GM12878 (cell line): Measurements from ENCODE around the gene RALGPS1. TPM values are rescaled to one million over a fixed set of nuclear protein-coding genes. Genes with fewer than 3 reads are reported as not detected.

Source experiments
- CBFB ChIP-seq: IDR thresholded peaks from 2 replicates; pipeline ENCODE4 v1.6.1; 2016; ENCODE audit warnings: antibody characterized with exemption, low read depth
- CEBPB ChIP-seq, 2 experiments: fragments of 150-350 bp in 1 of 2; IDR thresholded peaks; 2 replicates each; pipeline ENCODE4 v1.6.1; 2012 to 2014; ENCODE audit warnings: low read depth in 2 of 2, low read length in 2 of 2, borderline replicate concordance in 1 of 2, inconsistent platforms in 1 of 2
- CHD1 ChIP-seq: IDR thresholded peaks from 2 replicates; pipeline ENCODE4 v1.6.1; 2012; ENCODE audit warnings: low read depth, low read length, improper control_type of control experiment
- CHD4 ChIP-seq: fragments of 200-600 bp; sonication (generic); IDR thresholded peaks from 2 replicates; pipeline ENCODE4 v1.6.1; 2016; ENCODE audit warnings: mild to moderate bottlenecking
- DPF2 ChIP-seq: fragments of 450-650 bp; IDR thresholded peaks from 2 replicates; pipeline ENCODE4 v1.6.1; 2017; ENCODE audit warnings: mild to moderate bottlenecking
- E2F8 ChIP-seq: fragments of 450-650 bp; IDR thresholded peaks from 2 replicates; pipeline ENCODE4 v1.6.1; 2018; ENCODE audit warnings: mild to moderate bottlenecking, low read depth, moderate library complexity; ENCODE audit not compliant: partially characterized antibody
- EED ChIP-seq: sonication (generic); IDR thresholded peaks from 2 replicates; pipeline ENCODE4 v1.6.1; 2016; ENCODE audit warnings: antibody characterized with exemption, low read depth
- FOS ChIP-seq: IDR thresholded peaks from 3 replicates; pipeline ENCODE4 v1.6.1; 2011; ENCODE audit warnings: borderline replicate concordance; ENCODE audit not compliant: insufficient read length; ENCODE audit errors: extremely low read depth
- HSF1 ChIP-seq: fragments of 150-350 bp; IDR thresholded peaks from 2 replicates; pipeline ENCODE4 v1.6.1; 2014; ENCODE audit warnings: mild to moderate bottlenecking, low read depth, low read length
- IKZF1 ChIP-seq: fragments of 450-650 bp; conservative IDR thresholded peaks from 2 replicates; pipeline ENCODE4 v1.6.1; 2017; ENCODE audit warnings: antibody characterized with exemption, mild to moderate bottlenecking
- MYB ChIP-seq: fragments of 150-350 bp; IDR thresholded peaks from 2 replicates; pipeline ENCODE4 v1.6.1; 2014; ENCODE audit warnings: mild to moderate bottlenecking, low read depth, low read length, borderline replicate concordance
- PAX5 ChIP-seq: IDR thresholded peaks from 2 replicates; pipeline ENCODE4 v1.6.1; 2011; ENCODE audit warnings: low read depth, low read length, borderline replicate concordance
- RAD51 ChIP-seq: fragments of 450-650 bp; IDR thresholded peaks from 2 replicates; pipeline ENCODE4 v1.6.1; 2016; ENCODE audit warnings: moderate library complexity, mild to moderate bottlenecking, inconsistent platforms
- RCOR1 ChIP-seq: conservative IDR thresholded peaks from 2 replicates; pipeline ENCODE4 v1.6.1; 2012; ENCODE audit warnings: low read depth, low read length, improper control_type of control experiment
- RELA ChIP-seq: fragments of 450-650 bp; IDR thresholded peaks from 2 replicates; pipeline ENCODE4 v1.8.0; 2014; ENCODE audit warnings: borderline replicate concordance; ENCODE audit not compliant: partially characterized antibody
- RUNX3 ChIP-seq: IDR thresholded peaks from 2 replicates; pipeline ENCODE4 v1.6.1; 2012; ENCODE audit warnings: low read length, inconsistent platforms
- SKIL ChIP-seq: fragments of 450-650 bp; IDR thresholded peaks from 2 replicates; pipeline ENCODE4 v1.6.1; 2017; ENCODE audit warnings: mild to moderate bottlenecking, low read depth, inconsistent platforms; ENCODE audit not compliant: poor library complexity, severe bottlenecking
- SMAD5 ChIP-seq: IDR thresholded peaks from 2 replicates; pipeline ENCODE4 v1.6.1; 2016; ENCODE audit warnings: antibody characterized with exemption, low read depth
- SMC3 ChIP-seq: IDR thresholded peaks from 2 replicates; pipeline ENCODE4 v1.6.1; 2011; ENCODE audit warnings: low read length, improper control_type of control experiment, borderline replicate concordance
- STAT3 ChIP-seq: IDR thresholded peaks from 2 replicates; pipeline ENCODE4 v1.6.1; 2011; ENCODE audit warnings: low read depth, low read length, improper control_type of control experiment
- TARDBP ChIP-seq: IDR thresholded peaks from 2 replicates; pipeline ENCODE4 v1.6.1; 2016; ENCODE audit warnings: borderline replicate concordance
- YY1 ChIP-seq: IDR thresholded peaks from 2 replicates; pipeline ENCODE4 v1.6.1; 2011; ENCODE audit warnings: low read depth, mild to moderate bottlenecking, low read length
- ZBTB33 ChIP-seq: fragments of 450-650 bp; IDR thresholded peaks from 2 replicates; pipeline ENCODE4 v1.6.1; 2017; ENCODE audit warnings: mild to moderate bottlenecking
- ZNF622 ChIP-seq: fragments of 450-650 bp; IDR thresholded peaks from 2 replicates; pipeline ENCODE4 v1.6.1; 2017; ENCODE audit warnings: mild to moderate bottlenecking, inconsistent platforms
- polyA plus RNA-seq, 11 experiments: library from polyadenylated mRNA; depleted of rRNA in 4 of 11; unstranded in 6 of 11; stranded (reverse) in 5 of 11; fragments of >200 nt; fragmentation: Nextera tagmentation in 4 of 11; fragmentation: Illumina TruSeq in 1 of 11; extraction: Ambion mirVana in 4 of 11; extraction: Trizol in 1 of 11; gene quantifications; 1 replicate in 1 of 11; 2 replicates in 10 of 11; pipeline versions ENCODE4 v1.2.1 to v1.2.3, GENCODE V29; 2011 to 2016; ENCODE audit warnings: inconsistent platforms in 2 of 11, missing spikeins in 2 of 11, low read depth in 1 of 11
- total RNA-seq, 4 experiments: library from RNA; depleted of rRNA in 3 of 4; stranded (reverse); fragments of >200 nt in 3 of 4; fragmentation: Illumina TruSeq in 1 of 4; extraction: Trizol in 1 of 4; gene quantifications; 2 replicates each; pipeline versions ENCODE4 v1.2.1 to v1.2.3, GENCODE V29; 2013 to 2021

The RALGPS1 gene
- total and polyA plus RNA-seq, 10 of the 15 experiments (the other 5 are each of a cell fraction or from before 2014, with no cell fraction given), result 0.13 to 5.6 (median 2.7) TPM

GRCh38 chr9:127199001-127199791 lies 284.6 kb downstream of the RALGPS1 start (continued):
- TF ChIP-seq SKIL (peak; percentile 42), MYB (no peak), STAT3 (no peak), DPF2 (0 out of 2 replicates have a peak, but pooled peaks have one; percentile 43), SMAD5 (no peak), E2F8 (no peak), IKZF1 (peak; percentile 66), CHD1 (no peak), RUNX3 (peak; percentile 58; the same call in 1 of the 2 replicates), RCOR1 (no peak), CEBPB (IDR thresholded peaks at IDR 0.05; ENCODE audit: borderline replicate concordance in 1 of 2, low read depth in 2 of 2, low read length in 2 of 2) (no peak), ZNF622 (no peak), RAD51 (no peak), CHD4 (no peak), FOS (no peak), CBFB (no peak), SMC3 (peak; percentile 100), TARDBP (no peak), YY1 (peak; percentile 85), ZBTB33 (no peak), PAX5 (no peak), RELA (no peak), HSF1 (no peak), EED (peak; percentile 65)
